ENCODE data around the gene CNTNAP2.
"Not testable (repeated sequence)": the region's sequence is repeated elsewhere in the genome, so short reads cannot be mapped to it uniquely, and the experiment has no call there.

The CNTNAP2 gene

DNA sequence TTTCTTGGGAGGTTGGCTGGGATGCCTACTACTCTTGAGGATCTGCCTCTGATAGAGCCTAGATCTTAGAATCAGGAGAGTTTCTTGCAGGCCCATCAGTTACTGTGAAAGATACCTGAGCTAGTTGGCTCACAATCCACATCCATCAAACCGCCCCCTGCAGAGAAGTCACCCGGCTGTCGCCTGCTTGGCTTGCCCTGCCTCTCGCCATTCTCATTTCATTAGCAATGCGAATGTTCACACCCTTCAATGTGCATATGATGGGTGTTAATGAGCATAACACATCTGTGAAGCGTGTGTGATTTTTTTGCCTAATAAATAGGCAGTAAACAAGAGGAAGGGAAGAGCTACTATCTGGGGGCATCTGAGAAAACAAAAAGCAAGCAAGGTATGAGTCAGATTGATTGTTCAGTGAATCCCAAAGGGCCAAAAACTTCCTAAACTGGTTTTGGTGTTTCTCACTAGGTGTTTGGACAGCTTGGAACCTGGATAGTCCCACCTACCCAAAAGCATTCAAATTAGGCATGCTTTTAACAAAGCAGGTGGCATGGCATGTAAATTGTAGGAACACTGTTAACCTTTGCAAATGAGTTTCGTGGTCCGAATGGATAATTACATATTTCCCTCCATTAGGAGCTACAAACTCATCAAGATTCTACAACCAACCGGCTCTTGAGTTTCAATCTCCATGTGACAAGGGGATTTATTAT is 2201.7 kb downstream of the CNTNAP2 start:
- no peak for DNase-seq (ENCODE audit: low spot score)

DNA sequence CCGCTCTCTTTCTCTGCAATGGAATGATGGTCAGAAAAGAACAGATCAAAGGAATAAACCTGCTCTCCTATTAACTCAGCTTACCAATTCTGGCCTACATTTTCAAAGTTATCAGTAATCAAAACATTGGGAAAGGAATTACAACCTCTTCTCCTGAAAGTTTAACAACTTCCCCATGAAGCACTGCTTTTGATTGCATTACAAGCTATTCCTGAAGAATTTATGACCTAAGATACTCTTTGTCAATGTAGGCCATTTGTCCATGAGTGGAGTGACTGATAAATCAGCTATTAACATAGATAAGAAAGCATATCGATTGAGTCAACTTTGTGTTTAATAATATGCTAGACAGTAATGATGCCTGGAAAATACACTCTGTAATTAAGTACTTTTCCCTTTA is 2202.2 kb downstream of the CNTNAP2 start:
- DNase-seq (ENCODE audit: low spot score): no peak

- DNase-seq (ENCODE audit: low spot score): no peak
These were observed 2202.8 kb downstream of the CNTNAP2 start for GRCh38 chr7:148319316-148319808.

DNA sequence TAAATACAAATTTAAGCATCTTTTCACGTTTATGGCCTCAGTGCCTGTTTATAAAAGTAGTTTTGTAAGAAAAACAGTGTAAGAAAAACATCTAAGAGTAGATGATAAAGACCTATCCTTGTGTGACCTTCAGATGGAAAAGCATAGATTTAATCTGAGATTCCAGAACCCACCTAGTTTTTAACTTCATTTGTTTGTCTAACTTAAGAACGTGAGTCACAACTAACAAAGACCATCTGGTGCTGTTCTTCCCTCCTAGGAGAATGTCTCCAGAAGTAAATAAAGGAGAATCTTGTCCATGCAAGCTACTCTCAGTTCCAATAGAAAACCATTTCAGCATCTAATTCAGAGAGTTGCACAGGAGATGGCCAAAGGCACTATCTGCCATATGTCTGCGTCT is 2208.6 kb downstream of the CNTNAP2 start:
- no peak for DNase-seq (ENCODE audit: low spot score)

DNA sequence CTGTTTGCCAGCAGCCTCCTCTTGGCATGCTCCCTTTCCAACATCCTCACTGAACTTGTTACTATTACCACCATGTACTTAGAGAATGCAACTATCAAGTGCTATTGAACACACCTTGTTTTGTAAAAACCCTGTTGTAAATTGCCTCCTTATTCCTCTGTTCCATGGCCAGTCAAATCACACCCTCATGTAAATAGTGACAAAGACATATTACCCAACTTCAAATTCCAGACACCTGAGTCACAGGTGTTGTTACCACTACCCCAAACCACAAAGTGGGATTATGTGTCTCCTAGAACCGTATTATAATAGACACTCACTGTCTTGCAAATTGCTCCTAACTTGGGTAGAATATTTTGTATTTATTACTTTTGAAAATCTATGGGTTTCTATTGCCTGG is 2210.8 kb downstream of the CNTNAP2 start:
- no peak for DNase-seq (ENCODE audit: low spot score)

DNA sequence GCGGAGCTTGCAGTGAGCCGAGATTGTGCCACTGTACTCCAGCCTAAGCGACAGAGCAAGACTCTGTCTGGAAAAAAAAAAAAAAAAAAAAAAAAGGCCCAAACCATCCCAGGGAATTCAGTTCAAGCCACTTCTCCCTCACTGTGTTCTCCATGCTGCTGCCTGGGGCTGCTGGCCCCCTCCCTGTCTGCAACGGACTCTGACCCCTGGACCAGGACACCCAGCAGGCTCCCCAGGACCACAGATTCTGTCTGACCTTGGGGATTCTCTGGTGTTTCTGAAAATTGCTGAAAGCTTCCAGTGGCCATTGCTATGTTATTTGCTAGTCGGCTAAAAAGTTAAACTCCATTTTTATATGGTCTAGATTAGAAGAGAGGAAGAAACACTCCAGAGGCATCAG is 2212.3 kb downstream of the CNTNAP2 start:
- DNase-seq (ENCODE audit: low spot score): no peak

DNA sequence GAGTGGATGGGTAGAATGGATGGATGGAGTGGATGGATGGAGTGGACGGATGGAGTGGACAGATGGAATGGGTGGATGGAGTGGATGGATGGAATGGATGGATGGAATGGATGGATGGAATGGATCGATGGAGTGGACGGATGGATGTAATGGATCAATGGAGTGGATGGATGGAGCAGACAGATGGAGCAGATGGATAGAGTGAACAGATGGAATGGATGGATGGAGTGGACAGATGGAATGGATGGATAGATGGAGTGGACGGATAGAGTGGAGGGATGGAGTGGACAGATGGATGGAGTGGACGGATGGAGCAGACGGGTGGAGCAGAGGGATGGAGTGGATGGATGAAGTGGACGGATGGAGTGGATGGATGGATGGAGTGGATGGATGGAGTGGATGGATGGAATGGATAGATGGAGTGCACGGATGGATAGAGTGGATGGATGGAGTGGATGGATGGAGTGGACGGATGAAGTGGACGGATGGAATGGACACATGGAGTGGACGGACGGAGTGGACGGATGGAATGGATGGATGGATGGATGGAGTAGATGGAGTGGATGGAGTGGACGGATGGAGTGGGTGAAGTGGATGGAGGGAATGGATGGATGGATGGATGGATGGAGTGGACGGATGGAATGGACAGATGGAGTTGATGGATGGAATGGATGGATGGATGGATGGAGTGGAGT is 2213.7 kb downstream of the CNTNAP2 start:
- no peak for DNase-seq (ENCODE audit: low spot score)

DNA sequence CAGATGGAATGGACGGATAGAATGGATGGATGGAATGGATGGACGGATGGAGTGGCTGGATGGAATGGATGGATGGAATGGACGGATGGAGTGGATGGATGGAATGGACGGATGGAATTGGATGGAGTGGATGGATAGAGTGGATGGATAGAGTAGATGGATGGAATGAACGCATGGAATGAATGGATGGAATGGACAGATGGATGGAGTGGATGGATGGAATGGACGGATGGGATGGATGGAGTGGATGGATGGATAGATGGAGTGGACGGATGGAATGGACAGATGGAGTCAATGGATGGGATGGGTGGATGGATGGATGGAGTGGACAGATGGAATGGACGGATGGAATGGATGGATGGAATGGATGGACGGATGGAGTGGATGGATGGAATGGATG is 2214.2 kb downstream of the CNTNAP2 start:
- no peak for DNase-seq (ENCODE audit: low spot score)

- not testable (repeated sequence) for DNase-seq (ENCODE audit: low spot score)
These were observed 2214.9 kb downstream of the CNTNAP2 start for GRCh38 chr7:148331456-148331855.

DNA sequence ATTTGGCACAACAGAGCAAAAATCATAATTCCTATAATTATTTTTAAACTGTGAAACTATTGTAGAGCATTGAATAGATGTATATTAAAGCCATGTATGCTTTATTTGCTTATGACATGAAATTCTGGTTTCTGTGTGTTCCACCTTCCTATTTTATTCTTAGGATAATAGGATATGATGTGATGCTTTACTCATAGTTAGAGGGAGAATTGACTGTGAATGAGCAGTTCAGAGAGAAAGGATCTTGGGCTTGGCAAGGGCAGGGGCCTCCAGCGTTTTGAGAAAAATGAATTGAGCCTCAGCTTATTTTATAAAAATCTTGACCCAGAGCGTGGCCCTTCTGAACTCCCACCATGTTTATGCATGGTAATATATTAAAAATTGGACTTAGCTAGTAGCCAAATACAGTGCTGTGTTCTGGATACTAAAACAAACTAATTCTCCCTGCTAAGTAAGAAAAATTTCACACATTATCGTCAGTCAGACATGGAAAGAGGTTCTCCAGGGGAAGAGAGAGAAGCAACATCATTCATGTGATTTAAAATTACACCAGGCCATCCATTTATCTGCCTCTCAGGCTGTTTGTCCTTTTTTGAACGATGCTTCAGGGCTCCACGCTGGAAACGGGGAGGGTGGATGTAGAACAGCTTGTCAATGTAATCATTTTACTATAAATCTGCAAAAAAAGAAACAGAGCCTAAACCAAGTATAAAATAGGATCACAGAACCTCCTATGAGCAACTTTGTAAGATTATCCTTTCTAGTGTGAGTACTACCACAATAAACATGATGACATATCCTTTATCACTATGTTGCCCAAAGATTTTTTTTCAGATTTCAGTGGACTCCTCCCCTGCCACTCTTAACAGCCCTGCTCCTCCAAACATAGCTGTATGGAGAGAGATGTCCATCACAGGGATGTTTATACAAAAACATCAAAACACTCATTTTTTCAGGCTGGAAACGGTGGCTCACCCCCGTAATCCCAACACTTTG is 2215.9 kb downstream of the CNTNAP2 start:
- DNase-seq (ENCODE audit: low spot score): no peak

DNA sequence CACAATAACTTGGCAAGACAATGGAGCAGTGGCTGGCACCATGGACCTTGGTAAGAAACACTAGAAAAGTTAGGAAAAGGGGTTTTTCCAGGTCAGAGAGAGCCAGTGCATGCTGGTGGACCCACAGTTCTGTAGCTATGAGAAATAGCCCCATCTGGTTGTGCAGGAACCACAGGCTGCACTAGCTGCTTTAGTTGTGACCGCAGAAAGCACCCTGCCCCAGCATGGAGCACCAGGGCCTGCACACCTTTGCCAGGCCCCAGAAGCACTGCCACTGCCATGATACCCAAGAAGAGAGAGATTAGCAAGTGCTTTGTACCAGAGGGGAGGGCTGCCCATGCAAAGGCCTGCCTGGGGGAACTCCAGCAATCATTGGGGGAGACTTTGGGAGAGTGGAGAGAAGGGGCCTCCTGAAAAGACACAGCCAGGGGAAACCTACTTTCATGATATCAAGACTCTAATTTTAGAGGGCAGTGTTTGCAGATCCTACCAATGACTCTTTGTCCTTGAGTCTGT is 2217.9 kb downstream of the CNTNAP2 start:
- no peak for DNase-seq (ENCODE audit: low spot score)

DNA sequence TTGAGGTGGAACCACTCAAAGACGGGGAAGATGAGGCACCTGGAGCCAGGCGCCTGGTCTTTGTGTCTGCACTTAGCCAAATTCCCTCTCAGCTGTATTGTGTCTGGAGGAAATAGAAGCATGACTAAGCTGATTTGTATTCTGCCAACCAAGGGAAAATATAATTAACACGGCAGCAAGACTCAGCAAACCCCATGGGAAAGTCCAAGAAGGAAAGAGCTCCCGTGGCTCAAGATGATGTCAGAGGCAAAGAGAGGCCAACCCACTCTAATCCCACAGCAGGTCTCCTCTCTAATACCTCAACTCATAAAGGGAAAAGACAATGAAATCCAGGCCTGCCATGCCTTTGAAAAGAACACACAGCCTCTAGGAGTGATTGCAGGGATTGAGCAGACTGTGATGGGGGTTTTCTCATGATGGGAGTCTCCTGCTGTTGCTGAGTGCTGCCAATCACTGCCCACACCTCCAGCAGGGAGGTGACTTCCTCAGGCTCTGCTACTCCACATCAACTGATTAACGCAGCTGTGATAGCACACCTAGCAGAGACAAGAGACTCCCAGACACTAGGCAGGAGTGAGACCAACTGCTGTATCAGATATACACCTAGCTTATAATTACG is 2218.5 kb downstream of the CNTNAP2 start:
- DNase-seq (ENCODE audit: low spot score): no peak

GRCh38 chr7:148335790-148336189 is 2219.2 kb downstream of the CNTNAP2 start:
- DNase-seq (ENCODE audit: low spot score): no peak

- DNase-seq (ENCODE audit: low spot score): no peak
These were observed 2219.8 kb downstream of the CNTNAP2 start for GRCh38 chr7:148336411-148336810.

GRCh38 chr7:148337246-148337965 is 2220.8 kb downstream of the CNTNAP2 start:
- no peak for DNase-seq (ENCODE audit: low spot score)

DNA sequence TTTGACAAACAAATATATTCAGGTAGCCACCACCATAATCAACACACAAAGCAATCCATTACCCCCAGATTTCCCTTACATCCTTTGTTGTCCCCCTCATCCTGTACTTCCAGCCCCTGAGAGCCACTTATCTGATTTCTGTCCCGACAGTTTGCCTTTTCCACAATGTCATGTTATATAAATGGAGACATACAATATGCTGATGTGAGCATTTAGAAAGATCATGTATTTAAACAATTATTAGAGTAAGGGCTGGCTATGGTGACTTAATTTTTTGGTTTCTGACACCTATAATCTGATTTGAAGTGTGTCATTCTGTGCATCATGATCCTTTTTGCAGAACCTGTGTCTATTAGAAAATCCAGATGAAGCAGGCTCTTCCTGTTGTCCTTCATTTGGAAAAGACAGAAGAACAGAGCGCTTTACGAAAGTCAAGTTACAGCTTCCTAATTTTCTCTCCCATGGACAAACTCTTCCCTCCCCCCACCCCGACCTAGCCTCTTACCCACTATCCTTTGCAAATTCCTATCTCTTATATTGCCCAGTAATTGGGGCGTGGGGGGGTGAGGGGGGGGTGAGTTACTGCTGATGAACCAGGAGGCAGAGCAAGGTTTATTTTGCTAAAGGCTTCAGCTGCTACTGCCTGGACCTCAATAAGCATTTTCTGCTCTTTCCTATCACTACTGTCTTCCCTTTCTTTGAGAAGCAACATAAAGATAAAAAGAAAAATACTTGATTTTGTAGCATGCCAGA is 2221.6 kb downstream of the CNTNAP2 start:
- no peak for DNase-seq (ENCODE audit: low spot score)

- DNase-seq (ENCODE audit: low spot score): no peak
These were observed 2224.1 kb downstream of the CNTNAP2 start for GRCh38 chr7:148340438-148341280.

GRCh38 chr7:148344406-148344805 is 2227.8 kb downstream of the CNTNAP2 start:
- no peak for DNase-seq (ENCODE audit: low spot score)

DNA sequence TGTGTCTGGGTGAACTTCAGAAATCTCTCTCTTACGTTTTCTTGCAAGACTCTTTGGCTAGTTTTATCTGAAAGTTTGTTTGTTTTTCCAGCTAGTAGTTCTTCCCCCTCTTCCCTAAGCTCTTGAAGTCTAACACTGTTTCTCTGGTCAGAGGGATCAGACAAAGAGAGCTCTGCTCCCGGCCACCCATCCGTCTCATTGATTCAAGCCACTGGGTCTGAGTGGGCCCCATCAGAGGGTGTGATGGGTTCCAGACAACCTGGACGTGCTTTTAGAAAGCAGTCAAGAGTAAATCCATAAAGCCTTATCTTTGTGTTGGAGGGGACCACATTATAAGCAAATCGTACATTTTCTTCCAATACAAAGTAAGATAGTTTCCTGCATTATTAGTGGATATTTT is 2231.4 kb downstream of the CNTNAP2 start:
- no peak for DNase-seq (ENCODE audit: low spot score)

All from NAMALWA (cell line).